ENCODE results near the gene INPP4B.

Gene INPP4B

GRCh38 chr4:142331646-142332045 lies 514.5 kb downstream of the INPP4B start:
- no peak for FAIRE-seq

GRCh38 chr4:142331132-142331531 lies 515.0 kb downstream of the INPP4B start:
- no peak for FAIRE-seq

GRCh38 chr4:142330311-142330710 lies 515.8 kb downstream of the INPP4B start:
- FAIRE-seq, result no peak

- FAIRE-seq, result no peak
These were observed 516.8 kb downstream of the INPP4B start for GRCh38 chr4:142329313-142329712.

- FAIRE-seq, result no peak
These were observed 519.9 kb downstream of the INPP4B start for GRCh38 chr4:142326181-142326580.

- no peak for FAIRE-seq
These were observed 521.5 kb downstream of the INPP4B start for GRCh38 chr4:142324572-142324971.

GRCh38 chr4:142322996-142323395 lies 523.1 kb downstream of the INPP4B start:
- FAIRE-seq, result no peak

GRCh38 chr4:142318280-142318679 lies 527.8 kb downstream of the INPP4B start:
- FAIRE-seq, result no peak

GRCh38 chr4:142316913-142317312 lies 529.2 kb downstream of the INPP4B start:
- no peak for FAIRE-seq

GRCh38 chr4:142316025-142316424 lies 530.1 kb downstream of the INPP4B start:
- FAIRE-seq, result no peak

GRCh38 chr4:142314686-142315085 lies 531.4 kb downstream of the INPP4B start:
- FAIRE-seq, result no peak

- no peak for FAIRE-seq
These were observed 531.9 kb downstream of the INPP4B start for GRCh38 chr4:142314247-142314646.

- no peak for FAIRE-seq
These were observed 533.7 kb downstream of the INPP4B start for GRCh38 chr4:142312391-142312790.

GRCh38 chr4:142311916-142312315 lies 534.2 kb downstream of the INPP4B start:
- FAIRE-seq, result no peak

GRCh38 chr4:142309772-142310171 lies 536.3 kb downstream of the INPP4B start:
- no peak for FAIRE-seq

GRCh38 chr4:142307857-142308256 lies 538.2 kb downstream of the INPP4B start:
- FAIRE-seq, result no peak

- FAIRE-seq, result no peak
These were observed 548.8 kb downstream of the INPP4B start for GRCh38 chr4:142297313-142297712.

GRCh38 chr4:142293536-142293935 lies 552.6 kb downstream of the INPP4B start:
- FAIRE-seq, result no peak

- no peak for FAIRE-seq
These were observed 553.9 kb downstream of the INPP4B start for GRCh38 chr4:142292231-142292630.

GRCh38 chr4:142291299-142292050 lies 554.6 kb downstream of the INPP4B start:
- peak; percentile 34 for FAIRE-seq

- no peak for FAIRE-seq
These were observed 558.7 kb downstream of the INPP4B start for GRCh38 chr4:142287371-142287770.

- FAIRE-seq, result no peak
These were observed 560.9 kb downstream of the INPP4B start for GRCh38 chr4:142285222-142285583.

GRCh38 chr4:142284402-142285221 lies 561.5 kb downstream of the INPP4B start:
- no peak for FAIRE-seq

- FAIRE-seq, result peak; percentile 92
These were observed 563.1 kb downstream of the INPP4B start for GRCh38 chr4:142282870-142283431.

All from G401.6 (cell line).